MM.1S (cell line): ENCODE measurements around the gene GNS.

Experiments
- EZH2 ChIP-seq: fragments of 300-600 bp; sonication (generic); optimal IDR thresholded peaks from 2 replicates; pipeline ENCODE3; 2017; ENCODE audit warnings: low read depth, mild to moderate bottlenecking, antibody characterized with exemption, low read length, mixed read lengths
- EZH2phosphoT487 ChIP-seq: fragments of 300-600 bp; sonication (generic); IDR thresholded peaks from 2 replicates; pipeline ENCODE4 v1.6.1; 2018; ENCODE audit warnings: antibody characterized with exemption, low read length
- TF ChIP-seq, protein P1 (sequence below): fragments of 300-600 bp; sonication (generic); IDR thresholded peaks from 2 replicates; pipeline ENCODE4 v1.5.1; 2016; ENCODE audit warnings: antibody characterized with exemption, low read length, mixed read lengths

DNA sequence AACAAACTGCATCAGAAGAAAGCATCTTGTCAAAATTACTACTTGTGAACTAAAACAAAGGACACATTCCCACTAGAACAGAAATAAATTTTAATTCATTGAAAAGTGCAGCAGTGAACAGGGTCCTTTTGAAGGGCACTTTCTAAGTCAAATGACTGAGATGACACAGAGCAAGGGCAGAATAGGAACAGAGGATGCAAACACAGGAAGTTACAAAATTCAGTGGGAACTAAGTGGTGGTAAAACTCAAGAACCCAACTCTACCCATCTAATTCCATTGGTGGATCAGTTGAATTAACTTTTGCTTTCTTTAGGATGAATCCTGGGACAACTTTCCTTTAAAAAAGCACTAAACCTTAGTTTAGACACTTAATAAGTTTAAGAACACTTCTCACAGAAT lies 45.8 kb downstream of the GNS start:
- TF ChIP-seq, protein P1, sequence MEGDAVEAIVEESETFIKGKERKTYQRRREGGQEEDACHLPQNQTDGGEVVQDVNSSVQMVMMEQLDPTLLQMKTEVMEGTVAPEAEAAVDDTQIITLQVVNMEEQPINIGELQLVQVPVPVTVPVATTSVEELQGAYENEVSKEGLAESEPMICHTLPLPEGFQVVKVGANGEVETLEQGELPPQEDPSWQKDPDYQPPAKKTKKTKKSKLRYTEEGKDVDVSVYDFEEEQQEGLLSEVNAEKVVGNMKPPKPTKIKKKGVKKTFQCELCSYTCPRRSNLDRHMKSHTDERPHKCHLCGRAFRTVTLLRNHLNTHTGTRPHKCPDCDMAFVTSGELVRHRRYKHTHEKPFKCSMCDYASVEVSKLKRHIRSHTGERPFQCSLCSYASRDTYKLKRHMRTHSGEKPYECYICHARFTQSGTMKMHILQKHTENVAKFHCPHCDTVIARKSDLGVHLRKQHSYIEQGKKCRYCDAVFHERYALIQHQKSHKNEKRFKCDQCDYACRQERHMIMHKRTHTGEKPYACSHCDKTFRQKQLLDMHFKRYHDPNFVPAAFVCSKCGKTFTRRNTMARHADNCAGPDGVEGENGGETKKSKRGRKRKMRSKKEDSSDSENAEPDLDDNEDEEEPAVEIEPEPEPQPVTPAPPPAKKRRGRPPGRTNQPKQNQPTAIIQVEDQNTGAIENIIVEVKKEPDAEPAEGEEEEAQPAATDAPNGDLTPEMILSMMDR = no peak
- TF ChIP-seq EZH2phosphoT487 (no peak), EZH2 (no peak)
